ENCODE results near the gene SIGLECL1. TPM values are rescaled to one million over a fixed set of nuclear protein-coding genes. Genes with fewer than 3 reads are reported as not detected.

The SIGLECL1 gene
- total RNA-seq, 1 donor from 2014 or later, result not detected

GRCh38 chr19:51289635-51290034 is 38.8 kb downstream of the SIGLECL1 start:
- H3K27ac Mint-ChIP-seq (ENCODE audit: unreplicated experiment), result no peak overlapping the region
- H3K4me3 Mint-ChIP-seq (ENCODE audit: unreplicated experiment), result no peak overlapping the region
- H3K9me3 Mint-ChIP-seq (ENCODE audit: unreplicated experiment), result peaks cover 2% of the 10 kb centered on the region
- peaks cover 7% of the 10 kb centered on the region for H3K4me1 Mint-ChIP-seq (ENCODE audit: low read depth, unreplicated experiment)
- DNase-seq, result no peak
- no peaks in the 10 kb centered on the region for H3K36me3 Mint-ChIP-seq (ENCODE audit: unreplicated experiment)
- peaks cover 4% of the 10 kb centered on the region for H3K27me3 Mint-ChIP-seq (ENCODE audit: unreplicated experiment)
- no peak for TF ChIP-seq CTCF (IDR thresholded peaks at IDR 0.05; ENCODE audit: partially characterized antibody, unreplicated experiment)

- H3K9me3 Mint-ChIP-seq (ENCODE audit: unreplicated experiment), result peaks cover 4% of the 10 kb centered on the region
- H3K27me3 Mint-ChIP-seq (ENCODE audit: unreplicated experiment), result peaks cover 4% of the 10 kb centered on the region
- H3K27ac Mint-ChIP-seq (ENCODE audit: unreplicated experiment), result no peak overlapping the region
- H3K36me3 Mint-ChIP-seq (ENCODE audit: unreplicated experiment), result no peaks in the 10 kb centered on the region
- no peak for TF ChIP-seq CTCF (IDR thresholded peaks at IDR 0.05; ENCODE audit: partially characterized antibody, unreplicated experiment)
- DNase-seq, result no peak
- H3K4me1 Mint-ChIP-seq (ENCODE audit: low read depth, unreplicated experiment), result peaks cover 9% of the 10 kb centered on the region
- H3K4me3 Mint-ChIP-seq (ENCODE audit: unreplicated experiment), result no peak overlapping the region
Measured at GRCh38 chr19:51292971-51293370, 42.1 kb downstream of the SIGLECL1 start.

GRCh38 chr19:51293571-51294210 is 42.8 kb downstream of the SIGLECL1 start:
- Mint-ChIP-seq H3K9me3 (ENCODE audit: unreplicated experiment) (peaks cover 4% of the 10 kb centered on the region), H3K4me1 (ENCODE audit: low read depth, unreplicated experiment) (peaks cover 9% of the 10 kb centered on the region), H3K4me3 (ENCODE audit: unreplicated experiment) (no peak overlapping the region), H3K36me3 (ENCODE audit: unreplicated experiment) (no peaks in the 10 kb centered on the region), H3K27ac (ENCODE audit: unreplicated experiment) (no peak overlapping the region), H3K27me3 (ENCODE audit: unreplicated experiment) (peaks cover 4% of the 10 kb centered on the region)
- TF ChIP-seq CTCF (IDR thresholded peaks at IDR 0.05; ENCODE audit: partially characterized antibody, unreplicated experiment), result no peak
- no peak for DNase-seq

- no peak for TF ChIP-seq CTCF (IDR thresholded peaks at IDR 0.05; ENCODE audit: partially characterized antibody, unreplicated experiment)
- H3K4me1 Mint-ChIP-seq (ENCODE audit: low read depth, unreplicated experiment), result peaks cover 9% of the 10 kb centered on the region
- DNase-seq, result no peak
- H3K36me3 Mint-ChIP-seq (ENCODE audit: unreplicated experiment), result no peaks in the 10 kb centered on the region
- no peak overlapping the region for H3K4me3 Mint-ChIP-seq (ENCODE audit: unreplicated experiment)
- H3K27me3 Mint-ChIP-seq (ENCODE audit: unreplicated experiment), result peaks cover 4% of the 10 kb centered on the region
- H3K9me3 Mint-ChIP-seq (ENCODE audit: unreplicated experiment), result peaks cover 4% of the 10 kb centered on the region
- no peak overlapping the region for H3K27ac Mint-ChIP-seq (ENCODE audit: unreplicated experiment)
Measured at GRCh38 chr19:51294211-51294976, 43.5 kb downstream of the SIGLECL1 start.

- peaks cover 9% of the 10 kb centered on the region for H3K4me1 Mint-ChIP-seq (ENCODE audit: low read depth, unreplicated experiment)
- no peak overlapping the region for H3K27ac Mint-ChIP-seq (ENCODE audit: unreplicated experiment)
- peaks cover 4% of the 10 kb centered on the region for H3K27me3 Mint-ChIP-seq (ENCODE audit: unreplicated experiment)
- H3K9me3 Mint-ChIP-seq (ENCODE audit: unreplicated experiment), result peaks cover 4% of the 10 kb centered on the region
- H3K4me3 Mint-ChIP-seq (ENCODE audit: unreplicated experiment), result no peak overlapping the region
- no peak for TF ChIP-seq CTCF (IDR thresholded peaks at IDR 0.05; ENCODE audit: partially characterized antibody, unreplicated experiment)
- no peak for DNase-seq
- no peaks in the 10 kb centered on the region for H3K36me3 Mint-ChIP-seq (ENCODE audit: unreplicated experiment)
Measured at GRCh38 chr19:51294977-51295375, 44.1 kb downstream of the SIGLECL1 start.
